IMR-90 (cell line): ENCODE measurements around the gene RNF151. TPM values are rescaled to one million over a fixed set of nuclear protein-coding genes. Genes with fewer than 3 reads are reported as not detected.

Experiments
- ATAC-seq: fragments of 200-7000 bp; cut with Tn5 transposase; 2 replicates; pipeline ENCODE4 v1.9.1; 2020; ENCODE audit warnings: low read depth, mild to moderate bottlenecking, moderate library complexity
- BruUV-seq: library from RNA; stranded (reverse); fragments of 400-500 nt; replicated peaks from 2 replicates; lab custom pipeline; 2021; lab: Mats Ljungman, UMichigan
- CTCF ChIA-PET: fragments of 300-600 bp; formaldehyde crosslinking; extraction: SDS; loops from one replicate; lab custom pipeline; 2021; ENCODE audit warnings: antibody characterized with exemption; lab: Yijun Ruan, JAX
- POLR2A ChIA-PET: fragments of 300-600 bp; sonication (Branson Sonifier 250); formaldehyde crosslinking; loops from one replicate; lab custom pipeline; 2022; ENCODE audit warnings: antibody characterized with exemption; ENCODE audit not compliant: unreplicated experiment; lab: Charles Lee
- DNase-seq: peaks from one replicate; pipeline ENCODE4 v3.0.0; 2013
- H2AFZ ChIP-seq: replicated peaks from 2 replicates; pipeline ENCODE3; 2013; ENCODE audit warnings: low read length, mild to moderate bottlenecking; ENCODE audit not compliant: poor library complexity
- H2AK5ac ChIP-seq: 2 replicates; pipeline ENCODE4 v1.6.1; 2013; ENCODE audit warnings: low read depth, low read length, inconsistent platforms
- H2AK9ac ChIP-seq: replicated peaks from 2 replicates; pipeline ENCODE3; 2013; ENCODE audit warnings: mild to moderate bottlenecking, low read depth, low read length, moderate library complexity; ENCODE audit not compliant: poor library complexity
- H2BK120ac ChIP-seq: 2 replicates; pipeline ENCODE4 v1.6.1; 2013; ENCODE audit warnings: low read depth, low read length, inconsistent platforms
- H2BK15ac ChIP-seq: 3 replicates; pipeline ENCODE4 v1.6.1; 2013; ENCODE audit warnings: low read depth, low read length, inconsistent platforms
- H2BK20ac ChIP-seq: 2 replicates; pipeline ENCODE4 v1.6.1; 2013; ENCODE audit warnings: low read depth, mild to moderate bottlenecking, inconsistent platforms, low read length, moderate library complexity
- H2BK5ac ChIP-seq: 2 replicates; pipeline ENCODE4 v1.6.1; 2013; ENCODE audit warnings: mild to moderate bottlenecking, low read depth, low read length, inconsistent platforms; ENCODE audit not compliant: poor library complexity, severe bottlenecking
- H3K14ac ChIP-seq: replicated peaks from 2 replicates; pipeline ENCODE4 v1.6.1; 2013; ENCODE audit warnings: low read depth, low read length, inconsistent platforms
- H3K18ac ChIP-seq: 2 replicates; pipeline ENCODE4 v1.6.1; 2013; ENCODE audit warnings: low read depth, low read length, control low read depth
- H3K23ac ChIP-seq: 2 replicates; pipeline ENCODE4 v1.6.1; 2013; ENCODE audit warnings: low read depth, low read length, inconsistent platforms
- H3K27ac ChIP-seq: 2 replicates; pipeline ENCODE4 v1.5.1; 2013; ENCODE audit warnings: mild to moderate bottlenecking, control low read depth, low read length; ENCODE audit not compliant: insufficient read depth
- H3K27me3 ChIP-seq: 2 replicates; pipeline ENCODE4 v1.6.1; 2013; ENCODE audit warnings: low read length; ENCODE audit not compliant: control insufficient read depth, insufficient read depth
- H3K36me3 ChIP-seq: 2 replicates; pipeline ENCODE4 v1.6.1; 2013; ENCODE audit warnings: low read length, mixed read lengths; ENCODE audit not compliant: control insufficient read depth, insufficient read depth
- H3K4ac ChIP-seq: 2 replicates; pipeline ENCODE4 v1.6.1; 2013; ENCODE audit warnings: low read depth, low read length, inconsistent platforms
- H3K4me1 ChIP-seq: 2 replicates; pipeline ENCODE4 v1.6.1; 2013; ENCODE audit warnings: low read length, mixed read lengths; ENCODE audit not compliant: control insufficient read depth, insufficient read depth
- H3K4me2 ChIP-seq: 2 replicates; pipeline ENCODE4 v1.6.1; 2013; ENCODE audit warnings: low read depth, mild to moderate bottlenecking, control low read depth, low read length, moderate library complexity
- H3K4me3 ChIP-seq: 2 replicates; pipeline ENCODE4 v1.5.1; 2013; ENCODE audit warnings: low read depth, mild to moderate bottlenecking, control low read depth, low read length, moderate library complexity; ENCODE audit not compliant: insufficient read depth
- H3K56ac ChIP-seq: 2 replicates; pipeline ENCODE4 v1.6.1; 2013; ENCODE audit warnings: low read length, inconsistent platforms; ENCODE audit not compliant: insufficient read depth; ENCODE audit errors: extremely low read depth
- H3K79me1 ChIP-seq, 2 experiments: 2 replicates each; pipeline ENCODE4 v1.6.1; 2013; ENCODE audit warnings: low read length in 2 of 2, inconsistent platforms in 1 of 2, low read depth in 1 of 2
- H3K9ac ChIP-seq: 2 replicates; pipeline ENCODE4 v1.6.1; 2013; ENCODE audit warnings: low read depth, low read length, control low read depth
- H3K9me1 ChIP-seq: 2 replicates; pipeline ENCODE4 v1.6.1; 2013; ENCODE audit warnings: low read length, inconsistent platforms; ENCODE audit not compliant: insufficient read depth
- H3K9me3 ChIP-seq: 2 replicates; pipeline ENCODE4 v1.6.1; 2013; ENCODE audit warnings: low read length; ENCODE audit not compliant: control insufficient read depth, insufficient read depth
- H4K20me1 ChIP-seq: 2 replicates; pipeline ENCODE4 v1.6.1; 2013; ENCODE audit warnings: low read length, inconsistent platforms; ENCODE audit not compliant: insufficient read depth
- H4K5ac ChIP-seq: 2 replicates; pipeline ENCODE4 v1.6.1; 2013; ENCODE audit warnings: mild to moderate bottlenecking, low read depth, low read length, control low read depth
- H4K8ac ChIP-seq, 2 experiments: 2 replicates each; pipeline ENCODE4 v1.6.1; 2013; ENCODE audit warnings: low read depth in 2 of 2, low read length in 2 of 2, control low read depth in 1 of 2, inconsistent platforms in 1 of 2
- H4K91ac ChIP-seq: 2 replicates; pipeline ENCODE4 v1.6.1; 2013; ENCODE audit warnings: low read depth, low read length, inconsistent platforms; ENCODE audit not compliant: insufficient read depth
- BHLHE40 ChIP-seq: fragments of 150-350 bp; IDR thresholded peaks from 2 replicates; pipeline ENCODE4 v1.6.1; 2016; ENCODE audit warnings: mild to moderate bottlenecking, low read depth, low read length
- CEBPB ChIP-seq: IDR thresholded peaks from 2 replicates; pipeline ENCODE4 v1.6.1; 2012; ENCODE audit warnings: low read depth, low read length, improper control_type of control experiment
- CHD1 ChIP-seq: IDR thresholded peaks from 2 replicates; pipeline ENCODE4 v1.6.1; 2012; ENCODE audit warnings: low read depth, low read length, improper control_type of control experiment
- FOS ChIP-seq: fragments of 150-350 bp; IDR thresholded peaks from 2 replicates; pipeline ENCODE4 v1.6.1; 2016; ENCODE audit warnings: low read depth, low read length
- MAFK ChIP-seq: IDR thresholded peaks from 2 replicates; pipeline ENCODE4 v1.6.1; 2012; ENCODE audit warnings: low read depth, low read length, improper control_type of control experiment
- MAZ ChIP-seq: IDR thresholded peaks from 2 replicates; pipeline ENCODE4 v1.6.1; 2012; ENCODE audit warnings: low read depth, mild to moderate bottlenecking, low read length, improper control_type of control experiment, moderate library complexity, borderline replicate concordance
- MXI1 ChIP-seq: IDR thresholded peaks from 2 replicates; pipeline ENCODE4 v1.6.1; 2012; ENCODE audit warnings: low read depth, mild to moderate bottlenecking, low read length, moderate library complexity, borderline replicate concordance
- POLR2A ChIP-seq: IDR thresholded peaks from 2 replicates; pipeline ENCODE4 v1.6.1; 2012; ENCODE audit warnings: mild to moderate bottlenecking, low read depth, low read length
- RAD21 ChIP-seq: IDR thresholded peaks from 2 replicates; pipeline ENCODE4 v1.6.1; 2012; ENCODE audit warnings: low read length, improper control_type of control experiment
- RCOR1 ChIP-seq: IDR thresholded peaks from 2 replicates; pipeline ENCODE4 v1.6.1; 2012; ENCODE audit warnings: mild to moderate bottlenecking, low read length, improper control_type of control experiment; ENCODE audit not compliant: insufficient replicate concordance
- RFX5 ChIP-seq: IDR thresholded peaks from 2 replicates; pipeline ENCODE4 v1.8.0; 2012; ENCODE audit warnings: low read depth, mild to moderate bottlenecking, low read length, moderate library complexity
- SMC3 ChIP-seq: fragments of 150-350 bp; IDR thresholded peaks from 2 replicates; pipeline ENCODE4 v1.6.1; 2016; ENCODE audit warnings: low read depth, mild to moderate bottlenecking, antibody characterized with exemption, low read length, moderate library complexity
- WGBS, 2 experiments: methylation state at CpG; one replicate each; pipeline versions ENCODE4 v1.1.5 to v1.1.7; 2013; ENCODE audit warnings: missing lambda C conversion rate in 2 of 2; ENCODE audit not compliant: insufficient read length in 1 of 2; ENCODE audit errors: extremely low coverage in 2 of 2; 5-methylcytosine and 5-hydroxymethylcytosine counted together
- dilution Hi-C: fragments of 300-500 bp; cut with HindIII; formaldehyde crosslinking; loops from one replicate; pipeline ENCODE4 v1.14.3; 2018; ENCODE audit warnings: low sequenced_read_pairs; ENCODE audit not compliant: unreplicated experiment
- in situ Hi-C: fragments of 300-500 bp; cut with MboI; formaldehyde crosslinking; loops from 3 replicates; pipeline ENCODE4 v1.14.3; 2019; ENCODE audit warnings: low sequenced_read_pairs, inconsistent platforms, mixed read lengths
- intact Hi-C: fragments of 100-400 bp; cut with micrococcal nuclease; formaldehyde crosslinking; loops from 2 replicates; pipeline ENCODE4 v1.10.0; 2022
- polyA plus RNA-seq, 3 experiments: library from polyadenylated mRNA; depleted of rRNA; stranded (reverse); fragments of >200 nt; gene quantifications; 2 replicates each; pipeline ENCODE4 v1.2.3, GENCODE V29; 2012; ENCODE audit warnings: low replicate concordance in 1 of 3
- total RNA-seq: library from RNA; depleted of rRNA; stranded (reverse); fragments of >200 nt; gene quantifications from 2 replicates; pipeline ENCODE4 v1.2.3, GENCODE V29; 2012
- TF ChIP-seq, protein P1 (sequence below): fragments of 150-350 bp; IDR thresholded peaks from 2 replicates; pipeline ENCODE4 v1.6.1; 2016; ENCODE audit warnings: low read depth, mild to moderate bottlenecking, low read length, moderate library complexity, borderline replicate concordance
- TF ChIP-seq, protein P2 (sequence below): conservative IDR thresholded peaks from 2 replicates; pipeline ENCODE4 v1.5.1; 2012; ENCODE audit warnings: mild to moderate bottlenecking, low read depth, low read length, improper control_type of control experiment
- TF ChIP-seq, protein P3 (sequence below): fragments of 150-350 bp; IDR thresholded peaks from 2 replicates; pipeline ENCODE4 v1.6.1; 2017; ENCODE audit warnings: mild to moderate bottlenecking, antibody characterized with exemption, low read length, low read depth

The RNF151 gene
- total and polyA plus RNA-seq, 2 of the 4 experiments (the other 2 are of a cell fraction) = not detected

DNA sequence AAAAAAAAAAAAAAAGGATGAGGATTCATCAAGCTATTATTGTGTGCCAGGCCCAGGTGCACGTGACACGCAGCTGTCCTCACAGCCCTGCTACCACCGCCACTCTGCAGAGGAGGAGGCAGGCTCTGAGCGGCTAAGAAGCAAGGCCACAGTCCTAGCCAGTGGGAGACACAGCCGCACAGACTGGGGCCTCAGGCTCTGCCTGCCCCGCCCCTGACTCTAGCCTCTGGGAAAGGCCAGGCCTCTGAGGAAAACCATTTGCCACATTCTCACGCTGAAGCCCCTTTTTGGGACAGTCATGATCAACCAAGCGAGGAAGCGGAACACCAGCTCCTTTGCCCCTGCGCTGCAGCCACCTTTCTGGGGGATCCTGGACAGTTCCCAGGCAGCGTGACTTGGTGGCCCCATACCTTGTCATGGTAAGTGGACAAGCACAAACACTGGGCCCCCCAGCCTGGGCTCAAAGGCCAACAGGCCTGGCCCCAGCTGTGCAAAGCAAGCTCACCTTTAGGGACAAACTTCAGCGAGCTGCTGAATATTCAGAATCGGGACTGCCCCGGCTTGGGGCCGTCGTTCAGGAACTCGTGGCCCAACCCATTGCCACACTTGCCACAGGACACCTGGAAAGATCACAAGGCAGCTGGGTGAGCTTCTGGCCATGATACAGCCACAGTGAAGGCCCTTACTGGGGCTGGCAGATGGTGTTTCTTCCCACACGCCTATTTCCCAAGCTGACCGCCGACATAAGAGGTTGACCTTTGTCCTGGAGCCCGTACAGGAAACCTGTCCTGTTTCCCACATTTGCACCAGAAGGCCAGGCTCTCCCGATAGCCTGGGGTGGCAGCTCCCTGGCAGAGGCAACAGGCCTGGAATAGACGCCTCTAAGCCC, 26.1 kb upstream of the RNF151 start:
- POLR2A ChIA-PET = no interaction called here
- Histone ChIP-seq H2BK20ac (no peak overlapping the region), H2AK5ac (no peak overlapping the region), H2AK9ac (peak overlapping the region; percentile 69), H4K5ac (no peak overlapping the region), H2BK5ac (no peak overlapping the region), H3K4me3 (no peak overlapping the region), H3K79me1 (peaks cover 9 to 13% of the 10 kb centered on the region in 2 experiments; a peak in 3 of 4 replicates), H3K36me3 (peaks cover 23% of the 10 kb centered on the region), H4K20me1 (no peaks in the 10 kb centered on the region), H3K9me3 (no peaks in the 10 kb centered on the region), H3K56ac (no peak overlapping the region), H4K91ac (no peak overlapping the region), H2BK15ac (no peak overlapping the region), H4K8ac (no peak overlapping the region), H3K9ac (no peak overlapping the region), H3K27ac (no peak overlapping the region), H3K18ac (no peak overlapping the region), H2AFZ (no peak overlapping the region), H3K27me3 (no peaks in the 10 kb centered on the region), H3K9me1 (no peaks in the 10 kb centered on the region), H3K4ac (no peak overlapping the region), H3K4me2 (no peak overlapping the region), H2BK120ac (no peak overlapping the region), H3K14ac (no peak overlapping the region), H3K23ac (no peak overlapping the region), H3K4me1 (peaks cover 5% of the 10 kb centered on the region; the same call in 1 of the 2 replicates)
- BruUV-seq = no TSS peak
- dilution Hi-C loops = no loop called here
- WGBS, 2 experiments = 97% methylated on average over 20 of the region's 23 CpGs; no CpG with 5 or more reads in 1 of the 2 experiments
- DNase-seq (no peak), ATAC-seq (no peak)
- in situ Hi-C loops = no loop called here
- CTCF ChIA-PET = no interaction called here
- intact Hi-C loops = no loop called here
- no peak for TF ChIP-seq BHLHE40
- TF ChIP-seq MAFK = no peak
- no peak for TF ChIP-seq CHD1
- no peak for TF ChIP-seq POLR2A
- TF ChIP-seq FOS = no peak
- TF ChIP-seq MXI1 = no peak
- TF ChIP-seq RAD21 = no peak
- TF ChIP-seq, protein P1, sequence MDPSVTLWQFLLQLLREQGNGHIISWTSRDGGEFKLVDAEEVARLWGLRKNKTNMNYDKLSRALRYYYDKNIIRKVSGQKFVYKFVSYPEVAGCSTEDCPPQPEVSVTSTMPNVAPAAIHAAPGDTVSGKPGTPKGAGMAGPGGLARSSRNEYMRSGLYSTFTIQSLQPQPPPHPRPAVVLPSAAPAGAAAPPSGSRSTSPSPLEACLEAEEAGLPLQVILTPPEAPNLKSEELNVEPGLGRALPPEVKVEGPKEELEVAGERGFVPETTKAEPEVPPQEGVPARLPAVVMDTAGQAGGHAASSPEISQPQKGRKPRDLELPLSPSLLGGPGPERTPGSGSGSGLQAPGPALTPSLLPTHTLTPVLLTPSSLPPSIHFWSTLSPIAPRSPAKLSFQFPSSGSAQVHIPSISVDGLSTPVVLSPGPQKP = no peak
- TF ChIP-seq RFX5 = no peak
- no peak for TF ChIP-seq CEBPB
- no peak for TF ChIP-seq RCOR1
- TF ChIP-seq SMC3 = no peak
- TF ChIP-seq, protein P2, sequence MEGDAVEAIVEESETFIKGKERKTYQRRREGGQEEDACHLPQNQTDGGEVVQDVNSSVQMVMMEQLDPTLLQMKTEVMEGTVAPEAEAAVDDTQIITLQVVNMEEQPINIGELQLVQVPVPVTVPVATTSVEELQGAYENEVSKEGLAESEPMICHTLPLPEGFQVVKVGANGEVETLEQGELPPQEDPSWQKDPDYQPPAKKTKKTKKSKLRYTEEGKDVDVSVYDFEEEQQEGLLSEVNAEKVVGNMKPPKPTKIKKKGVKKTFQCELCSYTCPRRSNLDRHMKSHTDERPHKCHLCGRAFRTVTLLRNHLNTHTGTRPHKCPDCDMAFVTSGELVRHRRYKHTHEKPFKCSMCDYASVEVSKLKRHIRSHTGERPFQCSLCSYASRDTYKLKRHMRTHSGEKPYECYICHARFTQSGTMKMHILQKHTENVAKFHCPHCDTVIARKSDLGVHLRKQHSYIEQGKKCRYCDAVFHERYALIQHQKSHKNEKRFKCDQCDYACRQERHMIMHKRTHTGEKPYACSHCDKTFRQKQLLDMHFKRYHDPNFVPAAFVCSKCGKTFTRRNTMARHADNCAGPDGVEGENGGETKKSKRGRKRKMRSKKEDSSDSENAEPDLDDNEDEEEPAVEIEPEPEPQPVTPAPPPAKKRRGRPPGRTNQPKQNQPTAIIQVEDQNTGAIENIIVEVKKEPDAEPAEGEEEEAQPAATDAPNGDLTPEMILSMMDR = no peak
- TF ChIP-seq, protein P3, sequence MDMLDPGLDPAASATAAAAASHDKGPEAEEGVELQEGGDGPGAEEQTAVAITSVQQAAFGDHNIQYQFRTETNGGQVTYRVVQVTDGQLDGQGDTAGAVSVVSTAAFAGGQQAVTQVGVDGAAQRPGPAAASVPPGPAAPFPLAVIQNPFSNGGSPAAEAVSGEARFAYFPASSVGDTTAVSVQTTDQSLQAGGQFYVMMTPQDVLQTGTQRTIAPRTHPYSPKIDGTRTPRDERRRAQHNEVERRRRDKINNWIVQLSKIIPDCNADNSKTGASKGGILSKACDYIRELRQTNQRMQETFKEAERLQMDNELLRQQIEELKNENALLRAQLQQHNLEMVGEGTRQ = no peak
- no peak for TF ChIP-seq MAZ
